Upper lobe of left lung (tissue), 6 donors: ENCODE results near the gene SRPK2. TPM values are rescaled to one million over a fixed set of nuclear protein-coding genes. Genes with fewer than 3 reads are reported as not detected.

Experiments used
- ATAC-seq, 2 donors: fragments of 200-7000 bp; cut with Tn5 transposase; one replicate each; pipeline ENCODE4 v1.9.1; 2022; ENCODE audit warnings: mild to moderate bottlenecking in 2 of 2, moderate library complexity in 2 of 2; ENCODE audit not compliant: low FRiP score in 2 of 2
- DNase-seq, 2 donors: peaks; one replicate each; pipeline ENCODE4 v3.0.0-alpha.2; 2019 to 2020
- H3K27ac ChIP-seq, 4 donors: fragments of 200-600 bp; sonication (generic); one replicate each; pipeline ENCODE4 v1.5.1; 2016 to 2019
- H3K27me3 ChIP-seq, 4 donors: fragments of 200-600 bp; sonication (generic); one replicate each; pipeline ENCODE4 v1.5.1; 2017 to 2019
- H3K36me3 ChIP-seq, 4 donors: fragments of 200-600 bp; sonication (generic); one replicate each; pipeline ENCODE4 v1.5.1; 2016 to 2019
- H3K4me1 ChIP-seq, 4 donors: fragments of 200-600 bp; sonication (generic); one replicate each; pipeline ENCODE4 v1.5.1; 2018 to 2019
- H3K4me3 ChIP-seq, 4 donors: fragments of 200-600 bp; sonication (generic); one replicate each; pipeline ENCODE4 v1.5.1; 2017 to 2019; ENCODE audit warnings: mild to moderate bottlenecking in 2 of 4, moderate library complexity in 1 of 4
- H3K9me3 ChIP-seq, 4 donors: fragments of 200-600 bp; sonication (generic); one replicate each; pipeline ENCODE4 v1.5.1; 2018 to 2019
- CTCF ChIP-seq, 6 experiments: fragments of 450-650 bp in 4 of 6; fragments of 200-600 bp in 2 of 6; sonication (generic) in 2 of 6; IDR thresholded peaks; one replicate each; pipeline ENCODE4 v1.5.1; 2016 to 2019; ENCODE audit warnings: antibody characterized with exemption in 6 of 6
- EP300 ChIP-seq, 4 donors: sonication (generic); formaldehyde crosslinking; IDR thresholded peaks; one replicate each; pipeline ENCODE4 v1.5.1; 2017; ENCODE audit warnings: antibody characterized with exemption in 4 of 4, control low read depth in 2 of 4
- POLR2A ChIP-seq, 4 donors: fragments of 450-650 bp; IDR thresholded peaks; one replicate each; pipeline ENCODE4 v1.5.1; 2016 to 2017; ENCODE audit warnings: antibody characterized with exemption in 4 of 4, mild to moderate bottlenecking in 2 of 4
- POLR2AphosphoS5 ChIP-seq, 2 donors: sonication (generic); formaldehyde crosslinking; IDR thresholded peaks; one replicate each; pipeline ENCODE4 v1.5.1; 2017; ENCODE audit warnings: antibody characterized with exemption in 2 of 2
- WGBS, 2 donors: methylation state at CpG; one replicate each; pipeline ENCODE4 v1.1.5; 2017 to 2018; 5-methylcytosine and 5-hydroxymethylcytosine counted together
- total RNA-seq, 6 donors: library from RNA; depleted of rRNA in 4 of 6; stranded (reverse); fragments of >200 nt in 4 of 6; gene quantifications; one replicate each; pipeline versions ENCODE4 v1.1.0 to v1.2.1, GENCODE V29; 2016 to 2021
- donor health status: DM: no; HTN: no; CAD: no; lungs with moderate emphysema.
- donor health status: DM: no; HTN: yes; CAD: no; lungs with severe emphysema.

Gene SRPK2
- total RNA-seq, 6 donors from 2014 or later: 29.6 to 55.6 (median 45.6) TPM

GRCh38 chr7:105189859-105190492 lies 198.7 kb downstream of the SRPK2 start:
- H3K27me3 ChIP-seq: no peaks in the 10 kb centered on the region
- H3K9me3 ChIP-seq: no peaks in the 10 kb centered on the region
- H3K4me3 ChIP-seq: no peak overlapping the region
- ATAC-seq (no peak), DNase-seq (no peak)
- WGBS, 2 donors: 89 to 92% methylated on average over 8 of the region's 8 CpGs
- H3K27ac ChIP-seq: no peak overlapping the region
- no peaks in the 10 kb centered on the region for H3K4me1 ChIP-seq
- TF ChIP-seq EP300 (IDR thresholded peaks at IDR 0.05) (no peak), POLR2AphosphoS5 (IDR thresholded peaks at IDR 0.05) (no peak), CTCF (IDR thresholded peaks at IDR 0.05) (no peak), POLR2A (IDR thresholded peaks at IDR 0.05) (no peak)
- no peaks in the 10 kb centered on the region for H3K36me3 ChIP-seq

GRCh38 chr7:105188201-105188600 lies 200.5 kb downstream of the SRPK2 start:
- H3K4me1 ChIP-seq: no peaks in the 10 kb centered on the region
- no peak overlapping the region for H3K4me3 ChIP-seq
- no peak for ATAC-seq
- no peaks in the 10 kb centered on the region for H3K9me3 ChIP-seq
- H3K36me3 ChIP-seq: no peaks in the 10 kb centered on the region
- H3K27ac ChIP-seq: no peak overlapping the region
- DNase-seq: no peak
- no peaks in the 10 kb centered on the region for H3K27me3 ChIP-seq
- no peak for TF ChIP-seq EP300 (IDR thresholded peaks at IDR 0.05)
- TF ChIP-seq POLR2A (IDR thresholded peaks at IDR 0.05): no peak
- no peak for TF ChIP-seq CTCF (IDR thresholded peaks at IDR 0.05)
- no peak for TF ChIP-seq POLR2AphosphoS5 (IDR thresholded peaks at IDR 0.05)

- H3K4me1 ChIP-seq: no peaks in the 10 kb centered on the region
- WGBS, 2 donors: 91 to 95% methylated on average over 4 of the region's 4 CpGs
- H3K27ac ChIP-seq: no peak overlapping the region
- no peak overlapping the region for H3K4me3 ChIP-seq
- H3K36me3 ChIP-seq: no peaks in the 10 kb centered on the region
- no peaks in the 10 kb centered on the region for H3K27me3 ChIP-seq
- DNase-seq (no peak), ATAC-seq (no peak)
- TF ChIP-seq EP300 (IDR thresholded peaks at IDR 0.05) (no peak), POLR2A (IDR thresholded peaks at IDR 0.05) (no peak), POLR2AphosphoS5 (IDR thresholded peaks at IDR 0.05) (no peak), CTCF (IDR thresholded peaks at IDR 0.05) (no peak)
- no peaks in the 10 kb centered on the region for H3K9me3 ChIP-seq
These were observed 201.2 kb downstream of the SRPK2 start for GRCh38 chr7:105187302-105188169.

GRCh38 chr7:105185290-105186010 lies 203.3 kb downstream of the SRPK2 start:
- ATAC-seq (no peak), DNase-seq (no peak)
- Histone ChIP-seq H3K27ac (no peak overlapping the region), H3K27me3 (no peaks in the 10 kb centered on the region), H3K36me3 (no peaks in the 10 kb centered on the region), H3K9me3 (no peaks in the 10 kb centered on the region), H3K4me3 (no peak overlapping the region), H3K4me1 (no peaks in the 10 kb centered on the region)
- TF ChIP-seq EP300 (IDR thresholded peaks at IDR 0.05): no peak
- no peak for TF ChIP-seq POLR2A (IDR thresholded peaks at IDR 0.05)
- no peak for TF ChIP-seq POLR2AphosphoS5 (IDR thresholded peaks at IDR 0.05)
- 96 to 98% methylated on average over 2 of the region's 2 CpGs for WGBS, 2 donors

- Histone ChIP-seq H3K27me3 (no peaks in the 10 kb centered on the region), H3K36me3 (no peaks in the 10 kb centered on the region), H3K9me3 (peaks cover 0 to 3% (median 0%) of the 10 kb centered on the region in 4 donors), H3K27ac (no peak overlapping the region), H3K4me1 (no peaks in the 10 kb centered on the region), H3K4me3 (no peak overlapping the region)
- ATAC-seq (no peak), DNase-seq (no peak)
- 94 to 96% methylated on average over 2 of the region's 2 CpGs for WGBS, 2 donors
- TF ChIP-seq POLR2AphosphoS5 (IDR thresholded peaks at IDR 0.05): no peak
These were observed 208.7 kb downstream of the SRPK2 start for GRCh38 chr7:105180002-105180401.
